DMS 273 treated with DMSO at 0.1 percent for 48 hours (cell line): ENCODE data around the gene SORL1.
A peak's percentile ranks its signal among the peaks of the same experiment; 100 is the strongest.
"Not testable (repeated sequence)": the region's sequence is repeated elsewhere in the genome, so short reads cannot be mapped to it uniquely, and the experiment has no call there.

Experiments
- DNase-seq: peaks from one replicate; lab custom pipeline; 2025; lab: John Stamatoyannopoulos, UW

SORL1 gene

GRCh38 chr11:121626980-121627379 is 174.9 kb downstream of the SORL1 start:
- no peak for DNase-seq

- no peak for DNase-seq
Observed at GRCh38 chr11:121630041-121630440, 177.9 kb downstream of the SORL1 start.

GRCh38 chr11:121631456-121631855 is 179.3 kb downstream of the SORL1 start:
- no peak for DNase-seq

GRCh38 chr11:121634273-121634672 is 182.2 kb downstream of the SORL1 start:
- DNase-seq, result no peak

GRCh38 chr11:121634889-121635288 is 182.8 kb downstream of the SORL1 start:
- DNase-seq, result no peak

- DNase-seq, result no peak
Observed at GRCh38 chr11:121636081-121636799, 184.1 kb downstream of the SORL1 start.

- no peak for DNase-seq
Observed at GRCh38 chr11:121636800-121637176, 184.7 kb downstream of the SORL1 start.

- not testable (repeated sequence) for DNase-seq
Observed at GRCh38 chr11:121637587-121637986, 185.5 kb downstream of the SORL1 start.

- DNase-seq, result no peak
Observed at GRCh38 chr11:121643479-121644186, 191.5 kb downstream of the SORL1 start.

- no peak for DNase-seq
Observed at GRCh38 chr11:121644187-121644512, 192.0 kb downstream of the SORL1 start.

- DNase-seq, result no peak
Observed at GRCh38 chr11:121645001-121645400, 192.9 kb downstream of the SORL1 start.

GRCh38 chr11:121645596-121645995 is 193.5 kb downstream of the SORL1 start:
- DNase-seq, result no peak

- no peak for DNase-seq
Observed at GRCh38 chr11:121648306-121648705, 196.2 kb downstream of the SORL1 start.

GRCh38 chr11:121649798-121650197 is 197.7 kb downstream of the SORL1 start:
- DNase-seq, result no peak

- DNase-seq, result no peak
Observed at GRCh38 chr11:121650351-121651256, 198.5 kb downstream of the SORL1 start.

GRCh38 chr11:121651257-121651605 is 199.1 kb downstream of the SORL1 start:
- no peak for DNase-seq

- DNase-seq, result no peak
Observed at GRCh38 chr11:121652971-121653370, 200.9 kb downstream of the SORL1 start.

GRCh38 chr11:121654259-121654842 is 202.2 kb downstream of the SORL1 start:
- no peak for DNase-seq

GRCh38 chr11:121654843-121655536 is 202.9 kb downstream of the SORL1 start:
- no peak for DNase-seq

- peak; percentile 46 for DNase-seq
Observed at GRCh38 chr11:121655537-121656327, 203.6 kb downstream of the SORL1 start.
